Adrenal gland (tissue), 12 donors: Measurements from ENCODE around the gene DACH2. TPM values are rescaled to one million over a fixed set of nuclear protein-coding genes. Genes with fewer than 3 reads are reported as not detected.

Source experiments
- DNase-seq, 7 donors: peaks; one replicate each; pipeline ENCODE4 v3.0.0-alpha.2; 2019 to 2020
- H3K27ac ChIP-seq, 5 donors: fragments of 200-600 bp; sonication (generic) in 4 of 5; 1 replicate in 3 of 5; 2 replicates in 2 of 5; pipeline versions ENCODE4 v1.5.1 to v1.8.0; 2016 to 2020; ENCODE audit warnings: mild to moderate bottlenecking in 1 of 5
- H3K27me3 ChIP-seq: fragments of 200-600 bp; 2 replicates; pipeline ENCODE4 v1.8.0; 2021
- H3K36me3 ChIP-seq, 2 donors: fragments of 200-600 bp; replicated peaks in 1 of 2; 1 replicate in 1 of 2; 2 replicates in 1 of 2; pipeline versions ENCODE4 v1.5.1 to v1.8.0; 2018 to 2022
- H3K4me1 ChIP-seq, 2 donors: fragments of 200-600 bp; replicated peaks in 1 of 2; 1 replicate in 1 of 2; 2 replicates in 1 of 2; pipeline versions ENCODE4 v1.5.1 to v1.8.0; 2018 to 2021
- H3K4me3 ChIP-seq, 4 donors: fragments of 200-600 bp; sonication (generic) in 3 of 4; one replicate each; pipeline ENCODE4 v1.5.1; 2016 to 2018
- H3K9me3 ChIP-seq, 3 donors: fragments of 200-600 bp; sonication (generic) in 1 of 3; replicated peaks in 1 of 3; 1 replicate in 2 of 3; 2 replicates in 1 of 3; pipeline versions ENCODE4 v1.5.1 to v1.8.0; 2016 to 2021
- POLR2A ChIP-seq, 2 donors: fragments of 450-650 bp; IDR thresholded peaks; one replicate each; pipeline ENCODE4 v1.6.1; 2017; ENCODE audit warnings: antibody characterized with exemption in 2 of 2, mild to moderate bottlenecking in 2 of 2, moderate library complexity in 1 of 2
- WGBS, 4 donors: extraction: QIAGEN DNeasy Blood & Tissue Kit in 2 of 4; methylation state at CpG; one replicate each; pipeline versions ENCODE4 v1.1.5 to v1.1.7; 2013 to 2017; 5-methylcytosine and 5-hydroxymethylcytosine counted together
- intact Hi-C, 2 donors: fragments of 100-400 bp; cut with DNase I; formaldehyde crosslinking; loops; one replicate each; pipeline versions ENCODE4 v1.14.1 to v1.15.0; 2022 to 2023
- polyA plus RNA-seq, 3 donors: library from polyadenylated mRNA; stranded (reverse); fragments of 200-250 nt in 2 of 3; fragments of 350-450 nt in 1 of 3; fragmentation: Illumina TruSeq in 1 of 3; extraction: RNeasy Lipid Tissue Mini Kit (QIAGEN cat#74804) in 1 of 3; gene quantifications; one replicate each; pipeline ENCODE4 v1.2.3, GENCODE V29; 2013 to 2014
- total RNA-seq, 9 donors: library from RNA; depleted of rRNA in 4 of 9; stranded (reverse); fragments of >200 nt in 4 of 9; fragments of 120-200 nt in 1 of 9; fragmentation: NEBNext Ultra II Directional in 1 of 9; extraction: Animal tissue kit (Norgen Biotek cat#: 25700) in 1 of 9; gene quantifications; one replicate each; pipeline versions ENCODE4 v1.1.0 to v1.2.4, GENCODE V29; 2013 to 2023
- TF ChIP-seq, protein P1 (sequence below), 6 experiments: fragments of 450-650 bp in 4 of 6; fragments of 200-600 bp in 2 of 6; sonication (generic) in 1 of 6; IDR thresholded peaks; 1 replicate in 5 of 6; 2 replicates in 1 of 6; pipeline versions ENCODE4 v1.5.1 to v1.8.0; 2016 to 2021; ENCODE audit warnings: antibody characterized with exemption in 6 of 6, mild to moderate bottlenecking in 2 of 6, moderate library complexity in 1 of 6
- donor health status: healthy with polysubstance abuse.
- donor health status: Bipolar disorder and iron deficiency.
- donor health status: DM: yes; HTN: yes; CAD: no.
- donor health status: DM: no; HTN: no; CAD: no.
- donor health status: DM: no; HTN: no; CAD: no.
- donor health status: DM: yes; HTN: yes; CAD: no.

DACH2 gene
- total and polyA plus RNA-seq, 12 donors: 0.08 to 7.7 (median 0.09) TPM; not detected in 6

DNA sequence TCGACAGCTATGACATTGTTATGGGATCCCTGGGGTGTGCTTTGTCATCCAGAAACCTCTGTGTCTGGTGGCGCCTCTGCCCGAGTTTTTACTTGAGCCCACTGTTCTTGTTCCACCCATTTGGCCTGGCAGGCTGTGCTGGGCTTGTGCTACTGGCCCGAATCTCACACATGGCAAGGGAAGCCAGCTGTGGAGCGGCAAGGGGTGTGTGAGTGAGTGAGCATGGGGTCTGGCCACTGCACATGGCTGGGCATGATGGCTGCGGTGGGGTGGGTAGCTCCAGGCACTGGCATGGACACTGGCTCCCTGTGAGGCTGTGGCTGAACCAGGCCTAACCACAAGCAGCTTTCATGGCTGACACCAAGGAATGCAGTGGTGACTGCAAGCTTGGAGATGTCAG is 89.2 kb downstream of the DACH2 start:
- WGBS, 4 donors: 66 to 87% (median 78%) methylated on average over 5 to 6 of the region's 6 CpGs; no CpG with 5 or more reads in 1 of the 4 donors

DNA sequence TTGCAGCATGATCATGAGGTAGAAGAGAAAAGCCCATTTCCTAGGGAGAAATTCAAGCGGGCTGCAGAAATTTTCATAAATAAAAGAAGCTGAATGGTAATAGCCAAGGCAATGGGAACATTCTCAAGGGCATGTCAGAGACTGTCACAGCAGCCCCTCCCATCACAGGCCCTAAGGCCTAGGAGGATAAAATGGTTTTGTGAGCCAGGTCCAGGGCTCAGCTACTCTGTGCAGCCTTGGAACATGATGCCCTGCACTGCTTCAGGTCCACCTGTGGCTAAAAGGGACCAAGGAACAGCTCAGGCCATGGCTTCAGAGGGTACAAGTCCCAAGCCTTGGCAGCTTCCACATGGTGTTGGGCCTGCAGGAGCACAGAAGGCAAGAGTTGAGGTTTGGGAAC is 93.3 kb downstream of the DACH2 start:
- Histone ChIP-seq H3K4me3 (no peak overlapping the region), H3K9me3 (no peaks in the 10 kb centered on the region), H3K4me1 (no peaks in the 10 kb centered on the region), H3K27me3 (no peaks in the 10 kb centered on the region), H3K36me3 (no peaks in the 10 kb centered on the region), H3K27ac (no peak overlapping the region)
- TF ChIP-seq, protein P1, sequence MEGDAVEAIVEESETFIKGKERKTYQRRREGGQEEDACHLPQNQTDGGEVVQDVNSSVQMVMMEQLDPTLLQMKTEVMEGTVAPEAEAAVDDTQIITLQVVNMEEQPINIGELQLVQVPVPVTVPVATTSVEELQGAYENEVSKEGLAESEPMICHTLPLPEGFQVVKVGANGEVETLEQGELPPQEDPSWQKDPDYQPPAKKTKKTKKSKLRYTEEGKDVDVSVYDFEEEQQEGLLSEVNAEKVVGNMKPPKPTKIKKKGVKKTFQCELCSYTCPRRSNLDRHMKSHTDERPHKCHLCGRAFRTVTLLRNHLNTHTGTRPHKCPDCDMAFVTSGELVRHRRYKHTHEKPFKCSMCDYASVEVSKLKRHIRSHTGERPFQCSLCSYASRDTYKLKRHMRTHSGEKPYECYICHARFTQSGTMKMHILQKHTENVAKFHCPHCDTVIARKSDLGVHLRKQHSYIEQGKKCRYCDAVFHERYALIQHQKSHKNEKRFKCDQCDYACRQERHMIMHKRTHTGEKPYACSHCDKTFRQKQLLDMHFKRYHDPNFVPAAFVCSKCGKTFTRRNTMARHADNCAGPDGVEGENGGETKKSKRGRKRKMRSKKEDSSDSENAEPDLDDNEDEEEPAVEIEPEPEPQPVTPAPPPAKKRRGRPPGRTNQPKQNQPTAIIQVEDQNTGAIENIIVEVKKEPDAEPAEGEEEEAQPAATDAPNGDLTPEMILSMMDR (IDR thresholded peaks at IDR 0.05): no peak
- TF ChIP-seq POLR2A (IDR thresholded peaks at IDR 0.05): no peak
- DNase-seq: no peak
- 81 to 96% (median 92%) methylated on average over 1 of the region's 1 CpG for WGBS, 4 donors
- intact Hi-C loops: no loop called here

More for the DNA sequence above, 89.2 kb downstream of the DACH2 start:
- H3K4me3 ChIP-seq: no peak overlapping the region
- no peak for TF ChIP-seq POLR2A (IDR thresholded peaks at IDR 0.05)
- TF ChIP-seq, protein P1 (IDR thresholded peaks at IDR 0.05): no peak
- no peak for DNase-seq
- no peaks in the 10 kb centered on the region for H3K36me3 ChIP-seq
- no peak overlapping the region for H3K27ac ChIP-seq
- no peaks in the 10 kb centered on the region for H3K27me3 ChIP-seq
- no peaks in the 10 kb centered on the region for H3K9me3 ChIP-seq
- H3K4me1 ChIP-seq: no peaks in the 10 kb centered on the region
- intact Hi-C loops: no loop called here

DNA sequence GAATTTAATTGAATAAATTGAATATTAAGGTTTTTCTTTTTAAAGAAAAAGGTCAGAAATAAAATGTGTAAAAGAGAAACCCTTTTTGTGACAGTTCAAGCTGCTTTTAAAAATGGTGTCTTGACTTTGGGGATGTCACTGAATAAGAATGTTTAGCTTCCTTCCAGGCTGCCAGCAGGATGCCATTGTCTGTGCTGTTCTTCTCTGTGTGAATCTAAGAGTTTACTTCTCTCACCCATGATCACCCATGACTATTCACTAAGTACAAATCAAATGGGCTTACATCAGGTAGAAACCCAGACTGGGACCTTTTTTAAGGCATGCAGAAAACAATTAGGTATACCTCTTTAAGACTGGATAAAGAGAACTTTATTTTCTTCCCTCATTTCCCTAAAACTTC is 115.3 kb downstream of the DACH2 start:
- intact Hi-C loops: no loop called here
- TF ChIP-seq POLR2A (IDR thresholded peaks at IDR 0.05): no peak
- TF ChIP-seq, protein P1 (IDR thresholded peaks at IDR 0.05): no peak

DNA sequence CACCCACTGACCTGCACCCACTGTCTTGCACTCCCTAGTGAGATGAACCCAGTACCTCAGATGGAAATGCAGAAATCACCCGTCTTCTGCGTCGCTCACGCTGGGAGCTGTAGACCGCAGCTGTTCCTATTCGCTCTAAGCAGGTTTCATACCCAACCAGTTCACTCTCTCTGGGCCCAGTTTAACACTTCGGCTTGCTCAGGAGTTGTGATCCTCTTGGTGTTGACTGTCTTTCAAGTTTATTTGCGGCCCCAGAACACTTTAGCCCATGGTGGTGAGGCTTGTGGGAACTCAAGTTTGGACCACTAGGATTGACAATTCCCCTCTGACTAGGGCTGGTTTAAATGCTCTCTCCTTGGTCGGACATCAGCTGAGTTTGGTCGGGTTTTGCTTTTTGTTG is 147.0 kb downstream of the DACH2 start:
- WGBS, 4 donors: 66 to 89% (median 75%) methylated on average over 10 of the region's 10 CpGs

More for the DNA sequence above, 115.3 kb downstream of the DACH2 start:
- Histone ChIP-seq H3K9me3 (no peaks in the 10 kb centered on the region), H3K27ac (no peak overlapping the region), H3K27me3 (peaks cover 17% of the 10 kb centered on the region), H3K4me1 (no peaks in the 10 kb centered on the region), H3K36me3 (no peaks in the 10 kb centered on the region), H3K4me3 (no peak overlapping the region)
- DNase-seq: no peak

More for the DNA sequence above, 147.0 kb downstream of the DACH2 start:
- no peaks in the 10 kb centered on the region for H3K27me3 ChIP-seq
- intact Hi-C loops: no loop called here
- H3K9me3 ChIP-seq: no peaks in the 10 kb centered on the region
- no peak overlapping the region for H3K27ac ChIP-seq
- no peak for TF ChIP-seq POLR2A (IDR thresholded peaks at IDR 0.05)
- TF ChIP-seq, protein P1 (IDR thresholded peaks at IDR 0.05): no peak
- H3K36me3 ChIP-seq: no peaks in the 10 kb centered on the region
- no peaks in the 10 kb centered on the region for H3K4me1 ChIP-seq
- H3K4me3 ChIP-seq: no peak overlapping the region
- no peak for DNase-seq
